Smooth muscle cell of the umbilical artery (primary cell): ENCODE measurements around the gene HBM. TPM values are rescaled to one million over a fixed set of nuclear protein-coding genes. Genes with fewer than 3 reads are reported as not detected.

Experiments used
- total RNA-seq: library from RNA; depleted of rRNA; stranded (reverse); fragments of >200 nt; gene quantifications from 2 replicates; pipeline ENCODE4 v1.2.3, GENCODE V29; 2014

The HBM gene, protein sequence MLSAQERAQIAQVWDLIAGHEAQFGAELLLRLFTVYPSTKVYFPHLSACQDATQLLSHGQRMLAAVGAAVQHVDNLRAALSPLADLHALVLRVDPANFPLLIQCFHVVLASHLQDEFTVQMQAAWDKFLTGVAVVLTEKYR
- not detected in 2 replicates for total RNA-seq

DNA sequence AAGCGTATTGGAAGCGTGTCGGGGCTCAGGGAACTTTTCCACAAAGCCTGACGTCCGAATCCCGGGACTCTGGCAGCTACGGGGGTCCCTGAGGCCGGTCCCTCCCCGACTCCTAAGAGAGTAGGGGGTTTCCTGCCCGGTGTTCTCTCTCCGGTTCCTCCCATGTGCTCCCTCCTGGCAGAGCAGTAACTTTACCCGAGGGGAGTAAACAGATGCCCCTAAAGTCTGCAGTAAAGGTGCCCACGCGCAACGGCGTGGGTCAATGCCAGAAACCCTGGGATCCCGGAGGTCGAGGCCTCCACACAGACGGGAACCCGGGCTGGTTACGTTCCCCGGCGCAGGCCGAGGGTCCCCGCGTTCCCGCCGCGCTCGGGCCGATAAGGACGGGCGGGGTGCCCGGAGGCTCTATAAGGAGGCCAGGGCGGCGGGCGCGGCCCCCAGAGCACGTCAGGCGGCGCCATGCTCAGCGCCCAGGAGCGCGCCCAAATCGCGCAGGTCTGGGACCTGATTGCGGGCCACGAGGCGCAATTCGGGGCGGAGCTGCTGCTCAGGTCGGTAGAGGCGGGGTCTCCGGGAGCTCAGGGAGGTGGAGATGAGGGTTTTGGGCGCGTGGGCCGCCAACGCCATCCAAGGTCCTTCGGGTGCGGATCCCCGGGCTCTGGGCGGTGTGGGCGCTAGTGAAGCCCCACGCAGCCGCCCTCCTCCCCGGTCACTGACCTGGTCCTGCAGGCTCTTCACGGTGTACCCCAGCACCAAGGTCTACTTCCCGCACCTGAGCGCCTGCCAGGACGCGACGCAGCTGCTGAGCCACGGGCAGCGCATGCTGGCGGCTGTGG lies at the start of gene HBM:
Gene HBM (plus strand): TSS at position 440 of the 836 bp plus-strand sequence. CDS start 20 bp downstream, at position 460.

DNA sequence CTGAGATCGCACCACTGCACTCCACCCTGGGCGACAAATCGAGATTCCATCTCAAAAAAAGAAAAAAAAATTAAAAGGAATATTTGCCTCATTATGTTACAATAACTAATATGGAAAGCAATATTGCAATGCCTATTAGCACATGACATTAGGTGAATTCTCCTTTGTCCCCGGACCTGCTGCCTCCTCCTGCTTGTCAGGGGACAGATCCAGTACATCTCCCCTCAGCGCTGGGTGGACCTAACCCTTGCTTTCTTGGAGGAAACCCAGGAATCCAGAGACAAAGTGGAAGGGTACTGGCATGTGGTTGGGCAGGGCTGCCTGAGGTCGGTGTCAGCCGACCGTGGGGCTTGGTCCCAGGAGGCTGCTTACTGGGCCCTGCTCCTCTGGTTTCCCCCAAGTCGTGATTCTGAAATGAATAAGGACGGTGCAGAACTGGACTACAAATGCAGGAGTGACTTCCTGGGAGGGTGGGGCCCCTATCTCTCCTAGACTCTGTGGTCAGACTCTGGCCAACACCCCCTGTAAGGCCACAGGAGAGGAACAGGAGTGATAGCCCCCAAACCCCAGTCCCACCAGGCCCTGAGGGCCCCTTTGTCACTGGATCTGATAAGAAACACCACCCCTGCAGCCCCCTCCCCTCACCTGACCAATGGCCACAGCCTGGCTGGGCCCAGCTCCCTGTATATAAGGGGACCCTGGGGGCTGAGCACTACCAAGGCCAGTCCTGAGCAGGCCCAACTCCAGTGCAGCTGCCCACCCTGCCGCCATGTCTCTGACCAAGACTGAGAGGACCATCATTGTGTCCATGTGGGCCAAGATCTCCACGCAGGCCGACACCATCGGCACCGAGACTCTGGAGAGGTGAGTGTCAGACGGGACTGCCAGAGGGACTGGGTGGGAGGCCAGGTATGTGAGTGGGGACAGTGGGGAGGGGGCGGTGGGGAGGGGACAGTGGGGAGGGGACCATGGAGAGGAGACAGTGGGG lies 13.3 kb upstream of the HBM start, which contains the start of gene HBZ:
Gene HBZ (plus strand): TSS at position 504 of the 988 bp plus-strand sequence. CDS start 266 bp downstream, at position 770.

DNA sequence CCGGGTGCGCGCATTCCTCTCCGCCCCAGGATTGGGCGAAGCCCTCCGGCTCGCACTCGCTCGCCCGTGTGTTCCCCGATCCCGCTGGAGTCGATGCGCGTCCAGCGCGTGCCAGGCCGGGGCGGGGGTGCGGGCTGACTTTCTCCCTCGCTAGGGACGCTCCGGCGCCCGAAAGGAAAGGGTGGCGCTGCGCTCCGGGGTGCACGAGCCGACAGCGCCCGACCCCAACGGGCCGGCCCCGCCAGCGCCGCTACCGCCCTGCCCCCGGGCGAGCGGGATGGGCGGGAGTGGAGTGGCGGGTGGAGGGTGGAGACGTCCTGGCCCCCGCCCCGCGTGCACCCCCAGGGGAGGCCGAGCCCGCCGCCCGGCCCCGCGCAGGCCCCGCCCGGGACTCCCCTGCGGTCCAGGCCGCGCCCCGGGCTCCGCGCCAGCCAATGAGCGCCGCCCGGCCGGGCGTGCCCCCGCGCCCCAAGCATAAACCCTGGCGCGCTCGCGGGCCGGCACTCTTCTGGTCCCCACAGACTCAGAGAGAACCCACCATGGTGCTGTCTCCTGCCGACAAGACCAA lies 6.7 kb downstream of the HBM start, which contains the start of gene HBA2:
Gene HBA2 (plus strand): TSS at position 503 of the 568 bp plus-strand sequence. CDS start 37 bp downstream, at position 540.

DNA sequence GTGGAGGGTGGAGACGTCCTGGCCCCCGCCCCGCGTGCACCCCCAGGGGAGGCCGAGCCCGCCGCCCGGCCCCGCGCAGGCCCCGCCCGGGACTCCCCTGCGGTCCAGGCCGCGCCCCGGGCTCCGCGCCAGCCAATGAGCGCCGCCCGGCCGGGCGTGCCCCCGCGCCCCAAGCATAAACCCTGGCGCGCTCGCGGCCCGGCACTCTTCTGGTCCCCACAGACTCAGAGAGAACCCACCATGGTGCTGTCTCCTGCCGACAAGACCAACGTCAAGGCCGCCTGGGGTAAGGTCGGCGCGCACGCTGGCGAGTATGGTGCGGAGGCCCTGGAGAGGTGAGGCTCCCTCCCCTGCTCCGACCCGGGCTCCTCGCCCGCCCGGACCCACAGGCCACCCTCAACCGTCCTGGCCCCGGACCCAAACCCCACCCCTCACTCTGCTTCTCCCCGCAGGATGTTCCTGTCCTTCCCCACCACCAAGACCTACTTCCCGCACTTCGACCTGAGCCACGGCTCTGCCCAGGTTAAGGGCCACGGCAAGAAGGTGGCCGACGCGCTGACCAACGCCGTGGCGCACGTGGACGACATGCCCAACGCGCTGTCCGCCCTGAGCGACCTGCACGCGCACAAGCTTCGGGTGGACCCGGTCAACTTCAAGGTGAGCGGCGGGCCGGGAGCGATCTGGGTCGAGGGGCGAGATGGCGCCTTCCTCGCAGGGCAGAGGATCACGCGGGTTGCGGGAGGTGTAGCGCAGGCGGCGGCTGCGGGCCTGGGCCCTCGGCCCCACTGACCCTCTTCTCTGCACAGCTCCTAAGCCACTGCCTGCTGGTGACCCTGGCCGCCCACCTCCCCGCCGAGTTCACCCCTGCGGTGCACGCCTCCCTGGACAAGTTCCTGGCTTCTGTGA lies 11.0 kb downstream of the HBM start, which contains the start of gene HBA1:
Gene HBA1 (plus strand): TSS at position 204 of the 906 bp plus-strand sequence. CDS start 37 bp downstream, at position 241.

DNA sequence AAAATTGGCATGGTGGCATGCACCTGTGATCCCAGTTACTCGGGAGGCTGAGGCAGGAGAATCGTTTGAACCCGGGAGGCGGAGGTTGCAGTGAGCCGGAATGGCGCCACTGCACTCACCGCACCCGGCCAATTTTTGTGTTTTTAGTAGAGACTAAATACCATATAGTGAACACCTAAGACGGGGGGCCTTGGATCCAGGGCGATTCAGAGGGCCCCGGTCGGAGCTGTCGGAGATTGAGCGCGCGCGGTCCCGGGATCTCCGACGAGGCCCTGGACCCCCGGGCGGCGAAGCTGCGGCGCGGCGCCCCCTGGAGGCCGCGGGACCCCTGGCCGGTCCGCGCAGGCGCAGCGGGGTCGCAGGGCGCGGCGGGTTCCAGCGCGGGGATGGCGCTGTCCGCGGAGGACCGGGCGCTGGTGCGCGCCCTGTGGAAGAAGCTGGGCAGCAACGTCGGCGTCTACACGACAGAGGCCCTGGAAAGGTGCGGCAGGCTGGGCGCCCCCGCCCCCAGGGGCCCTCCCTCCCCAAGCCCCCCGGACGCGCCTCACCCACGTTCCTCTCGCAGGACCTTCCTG lies 14.4 kb downstream of the HBM start, which contains the start of gene HBQ1:
Gene HBQ1 (plus strand): TSS at position 359 of the 575 bp plus-strand sequence. CDS start 28 bp downstream, at position 387.

Other genes with a start within 250 kb of the HBM start
- 2.4 and 4.2 TPM in 2 replicates for gene POLR3K, start 112.4 kb upstream of the HBM start, total RNA-seq
- 17.5 and 17.9 TPM in 2 replicates for gene SNRNP25, start 112.2 kb upstream of the HBM start, total RNA-seq
- 24.6 and 49.9 TPM in 2 replicates for gene RHBDF1, start 93.3 kb upstream of the HBM start, total RNA-seq
- gene MPG, start 87.8 kb upstream of the HBM start, total RNA-seq: 101 and 198 TPM in 2 replicates
- gene NPRL3, start 27.3 kb upstream of the HBM start, total RNA-seq: 10.1 and 17.8 TPM in 2 replicates
- not detected in 2 replicates for gene HBZ, start 13.3 kb upstream of the HBM start, total RNA-seq
- not detected in 2 replicates for gene HBA2, start 6.9 kb downstream of the HBM start, total RNA-seq
- not detected in 2 replicates for gene HBA1, start 10.7 kb downstream of the HBM start, total RNA-seq
- not detected in 2 replicates for gene HBQ1, start 14.5 kb downstream of the HBM start, total RNA-seq
- 43.9 and 44.2 TPM in 2 replicates for gene LUC7L, start 63.5 kb downstream of the HBM start, total RNA-seq
- 122 and 156 TPM in 2 replicates for gene FAM234A, start 68.8 kb downstream of the HBM start, total RNA-seq
- 1.8 and 2.4 TPM in 2 replicates for gene RGS11, start 110.0 kb downstream of the HBM start, total RNA-seq
- 0.28 and 1.5 TPM in 2 replicates for gene ARHGDIG, start 114.6 kb downstream of the HBM start, total RNA-seq
- gene PDIA2, start 117.2 kb downstream of the HBM start, total RNA-seq: 0.51 and 2.4 TPM in 2 replicates
- gene AXIN1, start 186.7 kb downstream of the HBM start, total RNA-seq: 16.6 and 30.8 TPM in 2 replicates
- gene MRPL28, start 204.6 kb downstream of the HBM start, total RNA-seq: 51.7 and 69.3 TPM in 2 replicates
- 59.7 and 107 TPM in 2 replicates for gene PGAP6, start 216.0 kb downstream of the HBM start, total RNA-seq
- gene NME4, start 231.2 kb downstream of the HBM start, total RNA-seq: 63.2 and 80.6 TPM in 2 replicates
- gene DECR2, start 235.9 kb downstream of the HBM start, total RNA-seq: 7.1 and 11.8 TPM in 2 replicates